HL-60/S4 treated with phorbol 12-myristate 13-acetate at 8.2 ng/mL for 4 days and 3 days (cell line): ENCODE data around the gene NOXO1.

Experiments
- in situ Hi-C: fragments of 300-500 bp; cut with MboI; formaldehyde crosslinking; loops from 2 replicates; pipeline ENCODE4 v1.15.0; 2022; ENCODE audit warnings: low sequenced_read_pairs

Gene NOXO1

GRCh38 chr16:2013527-2013926 lies 32.3 kb upstream of the NOXO1 start:
- in situ Hi-C loops: loop anchor here (25.0 kb wide), 1 partner anchor 124 kb away; the partner anchor contains the start of genes PKD1 and RAB26

- in situ Hi-C loops: loop anchor here (25.0 kb wide), 1 partner anchor 126 kb away; the partner anchor contains the start of genes PKD1 and RAB26
Observed at GRCh38 chr16:2011726-2012125, 30.5 kb upstream of the NOXO1 start.

- in situ Hi-C loops: loop anchor here (25.0 kb wide), 1 partner anchor 127 kb away; the partner anchor contains the start of genes PKD1 and RAB26
Observed at GRCh38 chr16:2009791-2010510, 28.7 kb upstream of the NOXO1 start, which contains the start of gene ZNF598. Gene ZNF598 (minus strand): TSS chr16:2009821.

- in situ Hi-C loops: loop anchor here (25.0 kb wide), 1 partner anchor 128 kb away; the partner anchor contains the start of genes PKD1 and RAB26
Observed at GRCh38 chr16:2009164-2009711, 28.0 kb upstream of the NOXO1 start.

GRCh38 chr16:2008631-2009163 lies 27.4 kb upstream of the NOXO1 start:
- in situ Hi-C loops: loop anchor here (25.0 kb wide), 1 partner anchor 129 kb away; the partner anchor contains the start of genes PKD1 and RAB26

- in situ Hi-C loops: loop anchor here (25.0 kb wide), 1 partner anchor 129 kb away; the partner anchor contains the start of genes PKD1 and RAB26
Observed at GRCh38 chr16:2008009-2008526, 26.8 kb upstream of the NOXO1 start.

GRCh38 chr16:2007081-2007836 lies 26.0 kb upstream of the NOXO1 start:
- in situ Hi-C loops: loop anchor here (25.0 kb wide), 1 partner anchor 130 kb away; the partner anchor contains the start of genes PKD1 and RAB26

- in situ Hi-C loops: loop anchor here (25.0 kb wide), 1 partner anchor 131 kb away; the partner anchor contains the start of genes PKD1 and RAB26
Observed at GRCh38 chr16:2006317-2006716, 25.0 kb upstream of the NOXO1 start.

GRCh38 chr16:2005646-2006045 lies 24.4 kb upstream of the NOXO1 start:
- in situ Hi-C loops: loop anchor here (25.0 kb wide), 1 partner anchor 132 kb away; the partner anchor contains the start of genes PKD1 and RAB26

GRCh38 chr16:2004795-2005517 lies 23.7 kb upstream of the NOXO1 start:
- in situ Hi-C loops: loop anchor here (25.0 kb wide), 1 partner anchor 132 kb away; the partner anchor contains the start of genes PKD1 and RAB26

GRCh38 chr16:2003827-2004641 lies 22.8 kb upstream of the NOXO1 start:
- in situ Hi-C loops: loop anchor here (25.0 kb wide), 1 partner anchor 133 kb away; the partner anchor contains the start of genes PKD1 and RAB26

GRCh38 chr16:2003231-2003826 lies 22.1 kb upstream of the NOXO1 start:
- in situ Hi-C loops: loop anchor here (25.0 kb wide), 1 partner anchor 134 kb away; the partner anchor contains the start of genes PKD1 and RAB26

- in situ Hi-C loops: loop anchor here (25.0 kb wide), 1 partner anchor 135 kb away; the partner anchor contains the start of genes PKD1 and RAB26
Observed at GRCh38 chr16:2002406-2003230, 21.3 kb upstream of the NOXO1 start.

- in situ Hi-C loops: loop anchor here (25.0 kb wide), 1 partner anchor 136 kb away; the partner anchor contains the start of genes PKD1 and RAB26
Observed at GRCh38 chr16:2001456-2002355, 20.4 kb upstream of the NOXO1 start.

GRCh38 chr16:2001035-2001434 lies 19.8 kb upstream of the NOXO1 start:
- in situ Hi-C loops: loop anchor here (25.0 kb wide), 1 partner anchor 136 kb away; the partner anchor contains the start of genes PKD1 and RAB26
